ENCODE results near the gene COL24A1.
"Not testable (repeated sequence)": the region's sequence is repeated elsewhere in the genome, so short reads cannot be mapped to it uniquely, and the experiment has no call there.

The COL24A1 gene

GRCh38 chr1:86152887-86153286 lies 3.7 kb downstream of the COL24A1 start:
- DNase-seq: no peak

- no peak for DNase-seq
These were observed 5.1 kb downstream of the COL24A1 start for GRCh38 chr1:86151427-86151826.

- DNase-seq: no peak
These were observed 6.0 kb downstream of the COL24A1 start for GRCh38 chr1:86150553-86151055.

GRCh38 chr1:86149591-86149990 lies 7.0 kb downstream of the COL24A1 start:
- peak in 1 of 3 experiments; percentile 7 for DNase-seq

- DNase-seq: no peak
These were observed 8.8 kb downstream of the COL24A1 start for GRCh38 chr1:86147755-86148154.

- DNase-seq: no peak
These were observed 10.0 kb downstream of the COL24A1 start for GRCh38 chr1:86146566-86146965.

- DNase-seq: no peak
These were observed 16.2 kb downstream of the COL24A1 start for GRCh38 chr1:86140281-86140880.

GRCh38 chr1:86138746-86139145 lies 17.8 kb downstream of the COL24A1 start:
- DNase-seq: no peak

GRCh38 chr1:86137436-86137835 lies 19.1 kb downstream of the COL24A1 start:
- DNase-seq: no peak

GRCh38 chr1:86119214-86119764 lies 37.3 kb downstream of the COL24A1 start:
- DNase-seq: no peak

- no peak for DNase-seq
These were observed 41.7 kb downstream of the COL24A1 start for GRCh38 chr1:86114816-86115400.

- no peak for DNase-seq
These were observed 42.3 kb downstream of the COL24A1 start for GRCh38 chr1:86114236-86114635.

GRCh38 chr1:86111590-86111989 lies 45.0 kb downstream of the COL24A1 start:
- not testable (repeated sequence) for DNase-seq

GRCh38 chr1:86110451-86111129 lies 46.0 kb downstream of the COL24A1 start:
- no peak for DNase-seq

- no peak for DNase-seq
These were observed 51.1 kb downstream of the COL24A1 start for GRCh38 chr1:86105533-86105866.

GRCh38 chr1:86104606-86105532 lies 51.7 kb downstream of the COL24A1 start:
- DNase-seq: peak in 1 of 3 experiments; percentile 19

- no peak for DNase-seq
These were observed 55.0 kb downstream of the COL24A1 start for GRCh38 chr1:86101616-86102015.

- DNase-seq: no peak
These were observed 56.2 kb downstream of the COL24A1 start for GRCh38 chr1:86100401-86100800.

GRCh38 chr1:86089765-86090164 lies 66.8 kb downstream of the COL24A1 start:
- DNase-seq: no peak

GRCh38 chr1:86085741-86086409 lies 70.7 kb downstream of the COL24A1 start:
- DNase-seq: no peak

- DNase-seq: no peak
These were observed 71.6 kb downstream of the COL24A1 start for GRCh38 chr1:86084998-86085397.

- DNase-seq: peak in 1 of 3 experiments; percentile 8
These were observed 74.4 kb downstream of the COL24A1 start for GRCh38 chr1:86082183-86082582.
